ENCODE measurements around the gene SDR9C7.

SDR9C7 gene

DNA sequence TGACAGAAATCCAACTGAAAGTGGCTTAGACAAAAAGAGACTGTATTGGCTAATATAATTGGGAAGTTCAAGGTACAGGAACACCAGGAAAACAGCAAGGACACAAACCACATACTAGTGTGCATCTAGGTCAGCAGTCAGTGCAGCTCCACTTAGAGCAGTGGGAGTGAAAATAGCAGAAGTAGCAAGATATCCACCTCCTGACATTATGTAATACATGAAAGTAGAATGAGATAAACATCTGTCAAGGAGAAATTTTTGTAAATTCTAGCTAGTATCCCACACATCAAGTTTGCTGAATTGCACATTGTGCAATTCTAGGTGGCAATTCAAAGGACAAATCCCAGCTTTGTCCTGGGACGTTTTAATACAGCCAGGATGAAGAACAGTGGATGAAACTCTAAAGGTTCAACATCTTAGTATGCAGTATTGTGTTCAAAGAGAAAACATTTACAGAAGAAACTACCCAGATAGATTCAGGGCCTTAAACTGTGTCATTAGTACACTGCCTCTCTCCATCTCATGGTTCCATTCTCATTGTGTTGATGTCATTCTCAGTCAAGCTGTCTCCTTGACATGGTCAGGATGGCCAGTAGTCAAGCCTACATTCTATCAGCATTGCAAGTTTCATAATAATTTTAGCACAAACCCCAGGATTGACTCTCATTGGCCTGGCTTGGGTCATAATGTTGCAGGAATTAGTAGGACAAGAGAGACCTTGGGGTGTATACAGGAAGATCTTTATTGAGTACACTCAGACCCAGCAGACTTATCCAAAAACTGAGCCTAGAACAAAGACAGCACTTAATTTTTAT is 56.8 kb downstream of the SDR9C7 start:
- DNase-seq (ENCODE audit: low spot score), result no peak

DNA sequence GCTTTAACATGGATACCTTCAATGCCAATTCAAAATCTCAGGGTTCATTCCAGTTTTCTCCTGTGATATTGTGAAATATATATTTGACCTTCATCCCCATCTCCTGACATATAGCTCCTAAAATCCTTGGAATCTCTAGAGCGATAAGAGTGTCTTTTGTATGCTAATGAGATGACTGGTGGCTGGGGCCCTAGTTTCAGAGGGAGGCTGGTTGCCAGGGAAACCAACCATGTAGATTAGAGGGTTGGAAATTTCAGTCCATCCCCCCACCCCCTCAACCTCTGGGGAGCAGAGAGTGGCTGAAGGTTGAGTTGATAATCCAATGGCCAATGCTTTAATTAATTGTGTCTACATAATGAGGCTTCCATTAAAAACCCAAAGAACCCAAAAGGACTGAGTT is 59.4 kb downstream of the SDR9C7 start:
- DNase-seq (ENCODE audit: low spot score), result no peak

DNA sequence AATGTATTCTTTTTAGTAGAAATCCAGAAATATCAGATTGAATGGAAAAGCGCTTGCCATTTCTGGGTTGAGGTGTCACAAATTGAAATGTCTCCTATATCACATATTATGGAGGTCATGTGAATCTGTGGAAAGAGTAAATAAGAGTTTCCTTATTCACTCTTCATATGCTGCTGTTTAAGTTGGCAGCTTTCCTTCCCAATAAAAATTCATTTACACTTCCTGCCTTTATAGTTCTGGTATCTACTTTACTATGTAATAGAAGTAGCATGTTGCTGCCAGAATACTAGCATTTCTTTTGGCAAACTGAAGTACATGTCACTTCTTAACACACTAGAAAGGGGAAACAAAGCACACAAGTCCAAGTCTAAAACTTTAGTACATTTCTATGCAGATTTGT is 60.8 kb downstream of the SDR9C7 start:
- DNase-seq (ENCODE audit: low spot score), result no peak
